ENCODE data around the gene L3MBTL3. TPM values are rescaled to one million over a fixed set of nuclear protein-coding genes. Genes with fewer than 3 reads are reported as not detected.

L3MBTL3 gene
- total RNA-seq, 4 donors from 2014 or later = 4.2 to 12.8 (median 6.2) TPM

- no peaks in the 10 kb centered on the region for H3K4me1 ChIP-seq
- H3K27me3 ChIP-seq = no peaks in the 10 kb centered on the region
- H3K27ac ChIP-seq = no peak overlapping the region
- no peaks in the 10 kb centered on the region for H3K36me3 ChIP-seq
- H3K4me3 ChIP-seq = no peak overlapping the region
- 63% methylated on average over 4 of the region's 4 CpGs for WGBS
- DNase-seq (ENCODE audit: low spot score in 2 of 2) = no peak
- no peak for TF ChIP-seq EP300 (IDR thresholded peaks at IDR 0.05)
- no peak for TF ChIP-seq POLR2A (IDR thresholded peaks at IDR 0.05)
- no peak for TF ChIP-seq CTCF (IDR thresholded peaks at IDR 0.05)
- TF ChIP-seq POLR2AphosphoS5 (IDR thresholded peaks at IDR 0.05) = no peak
- H3K9me3 ChIP-seq = no peaks in the 10 kb centered on the region
Observed at GRCh38 chr6:130000526-130001421, 17.6 kb upstream of the L3MBTL3 start.

GRCh38 chr6:130008236-130008873 is 10.0 kb upstream of the L3MBTL3 start:
- DNase-seq (ENCODE audit: low spot score in 2 of 2) = no peak
- no peaks in the 10 kb centered on the region for H3K4me1 ChIP-seq
- no peak overlapping the region for H3K4me3 ChIP-seq
- H3K9me3 ChIP-seq = no peaks in the 10 kb centered on the region
- no peak overlapping the region for H3K27ac ChIP-seq
- no peak for TF ChIP-seq EP300 (IDR thresholded peaks at IDR 0.05)
- no peak for TF ChIP-seq POLR2A (IDR thresholded peaks at IDR 0.05)
- no peak for TF ChIP-seq CTCF (IDR thresholded peaks at IDR 0.05)
- TF ChIP-seq POLR2AphosphoS5 (IDR thresholded peaks at IDR 0.05) = no peak
- H3K27me3 ChIP-seq = no peaks in the 10 kb centered on the region
- H3K36me3 ChIP-seq = no peaks in the 10 kb centered on the region
- WGBS = 79% methylated on average over 4 of the region's 4 CpGs

GRCh38 chr6:130009146-130009545 is 9.2 kb upstream of the L3MBTL3 start:
- DNase-seq (ENCODE audit: low spot score in 2 of 2) = no peak
- Histone ChIP-seq H3K4me3 (no peak overlapping the region), H3K27ac (no peak overlapping the region), H3K36me3 (no peaks in the 10 kb centered on the region), H3K27me3 (no peaks in the 10 kb centered on the region), H3K4me1 (no peaks in the 10 kb centered on the region), H3K9me3 (no peaks in the 10 kb centered on the region)
- WGBS = 78% methylated on average over 5 of the region's 5 CpGs
- no peak for TF ChIP-seq POLR2AphosphoS5 (IDR thresholded peaks at IDR 0.05)

GRCh38 chr6:130010387-130010786 is 8.0 kb upstream of the L3MBTL3 start:
- H3K36me3 ChIP-seq = no peaks in the 10 kb centered on the region
- TF ChIP-seq CTCF (IDR thresholded peaks at IDR 0.05) (no peak), POLR2AphosphoS5 (IDR thresholded peaks at IDR 0.05) (no peak), EP300 (IDR thresholded peaks at IDR 0.05) (no peak), POLR2A (IDR thresholded peaks at IDR 0.05) (no peak)
- no peak overlapping the region for H3K4me3 ChIP-seq
- DNase-seq (ENCODE audit: low spot score in 2 of 2) = no peak
- 100% methylated on average over 2 of the region's 2 CpGs for WGBS
- no peaks in the 10 kb centered on the region for H3K4me1 ChIP-seq
- H3K9me3 ChIP-seq = no peaks in the 10 kb centered on the region
- no peak overlapping the region for H3K27ac ChIP-seq
- H3K27me3 ChIP-seq = no peaks in the 10 kb centered on the region

GRCh38 chr6:130012728-130013127 is 5.7 kb upstream of the L3MBTL3 start:
- H3K9me3 ChIP-seq = no peaks in the 10 kb centered on the region
- no peaks in the 10 kb centered on the region for H3K36me3 ChIP-seq
- H3K27ac ChIP-seq = no peak overlapping the region
- H3K27me3 ChIP-seq = no peaks in the 10 kb centered on the region
- WGBS = 95% methylated on average over 4 of the region's 4 CpGs
- TF ChIP-seq POLR2A (IDR thresholded peaks at IDR 0.05) = no peak
- TF ChIP-seq POLR2AphosphoS5 (IDR thresholded peaks at IDR 0.05) = no peak
- no peak for TF ChIP-seq EP300 (IDR thresholded peaks at IDR 0.05)
- no peak for TF ChIP-seq CTCF (IDR thresholded peaks at IDR 0.05)
- H3K4me3 ChIP-seq = no peak overlapping the region
- H3K4me1 ChIP-seq = no peaks in the 10 kb centered on the region
- DNase-seq (ENCODE audit: low spot score in 2 of 2) = no peak
